OCI-LY3 (cell line): Measurements from ENCODE around the gene MRC2.
"Not testable (repeated sequence)": the region's sequence is repeated elsewhere in the genome, so short reads cannot be mapped to it uniquely, and the experiment has no call there.

Experiments
- H2AFZ ChIP-seq: fragments of 200-600, 300-600 bp; shearing (Covaris generic); 2 replicates; pipeline ENCODE4 v1.6.0; 2014; ENCODE audit warnings: antibody characterized with exemption, low read depth, low read length
- H3K27ac ChIP-seq: fragments of 200-600, 300-600 bp; sonication (generic); 2 replicates; pipeline ENCODE4 v1.5.1; 2014; ENCODE audit warnings: mild to moderate bottlenecking, low read length, moderate library complexity, mixed read lengths
- H3K27me3 ChIP-seq: fragments of 200-600, 300-600 bp; sonication (generic); 2 replicates; pipeline ENCODE4 v1.6.1; 2014; ENCODE audit warnings: low read depth, low read length, mixed read lengths
- H3K36me3 ChIP-seq: fragments of 200-600, 300-600 bp; sonication (generic); replicated peaks from 2 replicates; pipeline ENCODE3; 2014; ENCODE audit warnings: low read depth, low read length, mixed read lengths
- H3K4me1 ChIP-seq: fragments of 300-600, 200-600 bp; sonication (generic); 2 replicates; pipeline ENCODE4 v1.6.1; 2014; ENCODE audit warnings: low read length, mixed read lengths
- H3K4me2 ChIP-seq: fragments of 200-600, 300-600 bp; sonication (generic); 2 replicates; pipeline ENCODE4 v1.6.1; 2014; ENCODE audit warnings: low read length, mixed read lengths
- H3K4me3 ChIP-seq: fragments of 300-600, 200-600 bp; sonication (generic); 2 replicates; pipeline ENCODE4 v1.5.1; 2014; ENCODE audit warnings: antibody characterized with exemption, mild to moderate bottlenecking, low read length, moderate library complexity
- H3K79me2 ChIP-seq: fragments of 300-600, 200-600 bp; shearing (Covaris generic); 2 replicates; pipeline ENCODE4 v1.6.1; 2014; ENCODE audit warnings: mild to moderate bottlenecking, low read length, mixed read lengths
- H3K9ac ChIP-seq: fragments of 300-600, 200-600 bp; shearing (Covaris generic); 2 replicates; pipeline ENCODE4 v1.6.0; 2014; ENCODE audit warnings: mild to moderate bottlenecking, low read length, moderate library complexity
- H3K9me3 ChIP-seq: fragments of 200-600, 300-600 bp; shearing (Covaris generic); 2 replicates; pipeline ENCODE4 v1.6.1; 2014; ENCODE audit warnings: low read length, mixed read lengths; ENCODE audit not compliant: insufficient read depth
- H4K20me1 ChIP-seq: fragments of 200-600, 300-600 bp; sonication (generic); 2 replicates; pipeline ENCODE4 v1.6.1; 2016; ENCODE audit warnings: low read length, mixed read lengths; ENCODE audit not compliant: insufficient read depth
- CTCF ChIP-seq: fragments of 200-600, 300-600 bp; sonication (generic); IDR thresholded peaks from 2 replicates; pipeline ENCODE4 v1.5.1; 2014; ENCODE audit warnings: antibody characterized with exemption, low read length, low read depth
- EZH2phosphoT487 ChIP-seq: fragments of 200-600 bp; shearing (Covaris generic); IDR thresholded peaks from 2 replicates; pipeline ENCODE4 v1.6.1; 2018; ENCODE audit warnings: antibody characterized with exemption, mixed run types, low read depth

Gene MRC2

GRCh38 chr17:62587554-62587953 is 39.9 kb upstream of the MRC2 start:
- H3K4me3 ChIP-seq: no peak overlapping the region
- no peak overlapping the region for H3K27ac ChIP-seq
- H3K9ac ChIP-seq: no peak overlapping the region
- no peaks in the 10 kb centered on the region for H3K9me3 ChIP-seq
- no peak overlapping the region for H2AFZ ChIP-seq
- H3K4me2 ChIP-seq: no peak overlapping the region
- H3K36me3 ChIP-seq: peaks cover 20% of the 10 kb centered on the region
- no peaks in the 10 kb centered on the region for H3K79me2 ChIP-seq
- H3K27me3 ChIP-seq: no peaks in the 10 kb centered on the region
- no peaks in the 10 kb centered on the region for H3K4me1 ChIP-seq
- TF ChIP-seq CTCF (no peak), EZH2phosphoT487 (no peak)
- peaks cover 3% of the 10 kb centered on the region; the same call in 1 of the 2 replicates for H4K20me1 ChIP-seq

GRCh38 chr17:62588109-62588508 is 39.4 kb upstream of the MRC2 start:
- Histone ChIP-seq H3K27ac (no peak overlapping the region), H3K4me3 (no peak overlapping the region), H3K4me1 (no peaks in the 10 kb centered on the region), H2AFZ (no peak overlapping the region), H3K9ac (no peak overlapping the region), H3K9me3 (no peaks in the 10 kb centered on the region), H3K27me3 (no peaks in the 10 kb centered on the region), H3K79me2 (no peaks in the 10 kb centered on the region), H3K36me3 (peaks cover 20% of the 10 kb centered on the region), H4K20me1 (peaks cover 3% of the 10 kb centered on the region; the same call in 1 of the 2 replicates), H3K4me2 (no peak overlapping the region)
- TF ChIP-seq CTCF: no peak
- no peak for TF ChIP-seq EZH2phosphoT487

GRCh38 chr17:62591333-62591732 is 36.1 kb upstream of the MRC2 start:
- Histone ChIP-seq H3K4me2 (no peak overlapping the region), H3K9ac (no peak overlapping the region), H3K79me2 (no peaks in the 10 kb centered on the region), H3K4me1 (no peaks in the 10 kb centered on the region), H3K27ac (no peak overlapping the region), H2AFZ (no peak overlapping the region), H3K4me3 (no peak overlapping the region), H3K27me3 (no peaks in the 10 kb centered on the region), H3K36me3 (peaks cover 22% of the 10 kb centered on the region), H3K9me3 (no peaks in the 10 kb centered on the region), H4K20me1 (peaks cover 3% of the 10 kb centered on the region; the same call in 1 of the 2 replicates)
- no peak for TF ChIP-seq EZH2phosphoT487
- no peak for TF ChIP-seq CTCF

GRCh38 chr17:62591822-62592221 is 35.6 kb upstream of the MRC2 start:
- not testable (repeated sequence) for H3K4me1 ChIP-seq, H3K9me3 ChIP-seq, H3K27me3 ChIP-seq, H3K79me2 ChIP-seq, H2AFZ ChIP-seq, H4K20me1 ChIP-seq, H3K4me3 ChIP-seq, H3K4me2 ChIP-seq, H3K27ac ChIP-seq, H3K9ac ChIP-seq
- peaks cover 27% of the 10 kb centered on the region for H3K36me3 ChIP-seq
